BLaER1 treated with 17β-estradiol and CSF1 and Interleukin-3, amounts not matched to agents 10 nM and 100 nM (cell line): ENCODE results near the gene P2RX7.

Experiments
- H3K27ac ChIP-seq, 11 experiments: shearing (Covaris generic); formaldehyde crosslinking; 2 replicates each; pipeline ENCODE4 v1.8.1; 2022
- H3K27me3 ChIP-seq, 11 experiments: shearing (Covaris generic); formaldehyde crosslinking; 2 replicates each; pipeline ENCODE4 v1.8.1; 2022
- H3K36me3 ChIP-seq, 11 experiments: shearing (Covaris generic); formaldehyde crosslinking; 2 replicates each; pipeline ENCODE4 v1.8.1; 2022
- H3K4me1 ChIP-seq, 10 experiments: shearing (Covaris generic); formaldehyde crosslinking; 2 replicates each; pipeline ENCODE4 v1.8.1; 2022
- H3K4me2 ChIP-seq, 11 experiments: shearing (Covaris generic); formaldehyde crosslinking; 2 replicates each; pipeline ENCODE4 v1.8.1; 2022
- H3K4me3 ChIP-seq, 10 experiments: shearing (Covaris generic); formaldehyde crosslinking; 2 replicates each; pipeline ENCODE4 v1.8.1; 2022
- H3K9ac ChIP-seq, 11 experiments: shearing (Covaris generic); formaldehyde crosslinking; 2 replicates each; pipeline ENCODE4 v1.8.1; 2022
- H3K9me3 ChIP-seq, 11 experiments: shearing (Covaris generic); formaldehyde crosslinking; replicated peaks in 1 of 11; 2 replicates each; pipeline ENCODE4 v1.8.1; 2022
- H4K20me1 ChIP-seq, 11 experiments: shearing (Covaris generic); formaldehyde crosslinking; 2 replicates each; pipeline ENCODE4 v1.8.1; 2022
- Cebpa-rat ChIP-seq, 11 experiments: shearing (Covaris generic); IDR thresholded peaks; 2 replicates each; pipeline ENCODE4 v1.8.1; 2022

Gene P2RX7

DNA sequence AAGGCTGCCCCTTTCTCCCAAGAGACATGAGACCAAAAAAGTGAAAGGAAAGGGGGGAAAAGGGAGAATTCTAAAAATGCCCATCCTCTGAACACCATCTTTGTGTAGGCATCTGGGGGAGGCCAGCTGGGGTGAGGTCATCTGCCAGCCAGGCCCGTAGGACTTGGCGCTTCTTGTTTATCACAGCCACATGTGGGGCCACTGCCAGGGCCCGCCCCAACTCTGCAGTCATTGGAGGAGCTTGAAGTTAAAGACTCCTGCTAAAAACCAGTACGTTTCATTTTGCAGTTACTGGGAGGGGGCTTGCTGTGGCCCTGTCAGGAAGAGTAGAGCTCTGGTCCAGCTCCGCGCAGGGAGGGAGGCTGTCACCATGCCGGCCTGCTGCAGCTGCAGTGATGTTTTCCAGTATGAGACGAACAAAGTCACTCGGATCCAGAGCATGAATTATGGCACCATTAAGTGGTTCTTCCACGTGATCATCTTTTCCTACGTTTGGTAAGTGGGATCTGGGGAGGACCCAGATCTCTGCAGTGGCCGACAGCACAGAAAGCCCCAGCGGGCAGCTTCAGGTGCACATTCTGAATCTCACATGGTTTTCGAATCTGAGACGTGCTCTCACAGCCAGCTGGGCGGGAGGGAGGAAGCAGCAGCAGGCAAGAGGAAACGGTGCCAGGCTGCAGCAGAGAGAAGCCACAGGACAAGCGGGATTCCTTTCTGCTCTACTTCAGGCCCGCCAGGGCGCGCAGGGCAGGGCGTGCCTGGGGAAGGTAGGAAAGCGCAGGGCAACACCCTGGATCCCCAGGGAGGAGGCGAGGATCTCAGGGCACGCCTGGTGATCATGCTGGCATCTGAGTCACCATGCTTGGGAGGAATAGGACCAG, at the start of gene P2RX7:
TSS of gene P2RX7 (plus strand) at position 276 of the 881 bp plus-strand sequence. CDS start at position 371, 95 bp downstream.
- Histone ChIP-seq H3K4me3 (peak within 1 kb of the TSS; percentile 28 to 64 (median 54); a peak in 19 of 20 replicates), H3K27me3 (no peaks in the 10 kb centered on the region), H3K36me3 (peaks cover 0 to 18% (median 0%) of the 10 kb centered on the region in 11 experiments; a peak in 6 of 22 replicates), H3K4me2 (peak within 1 kb of the TSS; percentile 72 to 98 (median 88)), H3K9me3 (peaks cover 0 to 5% (median 0%) of the 10 kb centered on the region in 11 experiments; a peak in 4 of 22 replicates), H4K20me1 (no peaks in the 10 kb centered on the region; a peak in 2 of 22 replicates), H3K9ac (peak within 1 kb of the TSS; percentile 60 to 87 (median 73)), H3K4me1 (peaks cover 64 to 82% (median 69%) of the 10 kb centered on the region in 10 experiments), H3K27ac (peak within 1 kb of the TSS; percentile 62 to 98 (median 90))
- no peak for TF ChIP-seq Cebpa-rat (IDR thresholded peaks at IDR 0.05)

DNA sequence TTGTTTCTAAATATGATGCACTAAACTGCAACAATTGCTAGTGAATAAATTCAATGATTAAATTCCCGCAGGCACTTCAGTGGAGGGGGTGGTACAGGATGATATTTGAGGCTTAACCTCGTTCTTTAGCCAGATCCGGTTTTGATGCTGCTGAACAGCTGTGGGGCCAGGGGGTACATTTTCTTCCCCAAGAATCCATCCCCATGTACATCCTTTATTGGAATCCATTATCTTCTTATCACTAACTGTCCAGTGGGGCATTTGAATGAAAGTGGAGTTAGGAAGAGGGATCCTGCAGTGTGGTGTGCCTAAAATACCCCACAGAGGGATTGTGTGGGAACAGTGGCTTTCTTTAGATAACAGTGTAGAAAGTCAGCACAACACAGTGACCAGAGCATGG, 48.4 kb upstream of the P2RX7 start:
- Histone ChIP-seq H3K4me3 (no peak overlapping the region), H3K27me3 (no peaks in the 10 kb centered on the region), H3K36me3 (no peaks in the 10 kb centered on the region), H3K4me1 (peaks cover 21 to 34% (median 25%) of the 10 kb centered on the region in 10 experiments), H4K20me1 (no peaks in the 10 kb centered on the region), H3K27ac (no peak overlapping the region), H3K9me3 (no peaks in the 10 kb centered on the region), H3K9ac (no peak overlapping the region), H3K4me2 (no peak overlapping the region)
- TF ChIP-seq Cebpa-rat (IDR thresholded peaks at IDR 0.05): no peak

DNA sequence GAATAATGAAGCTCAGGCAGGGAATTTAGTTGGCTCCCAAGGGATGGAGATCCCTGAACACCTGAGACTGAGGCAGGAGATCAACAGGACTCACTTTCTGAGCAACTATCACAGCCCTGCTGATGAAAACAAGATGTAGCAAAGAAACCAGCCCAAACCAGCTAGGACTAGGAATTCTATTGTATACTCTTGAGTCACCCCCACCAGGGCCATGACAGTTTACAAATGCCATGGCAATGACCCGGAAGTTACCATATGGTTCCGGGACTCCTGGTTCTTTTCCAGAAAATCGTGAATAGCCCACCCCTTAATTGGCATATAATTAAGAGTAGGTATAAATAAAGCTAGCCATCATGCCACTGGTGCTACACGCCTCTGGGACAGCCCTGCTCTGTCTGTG, 47.6 kb upstream of the P2RX7 start:
- no peak overlapping the region for H3K4me2 ChIP-seq
- no peaks in the 10 kb centered on the region for H4K20me1 ChIP-seq
- H3K36me3 ChIP-seq: no peaks in the 10 kb centered on the region
- no peak overlapping the region for H3K4me3 ChIP-seq
- H3K27me3 ChIP-seq: no peaks in the 10 kb centered on the region
- H3K27ac ChIP-seq: no peak overlapping the region
- peaks cover 21 to 37% (median 25%) of the 10 kb centered on the region in 10 experiments for H3K4me1 ChIP-seq
- TF ChIP-seq Cebpa-rat (IDR thresholded peaks at IDR 0.05): no peak
- no peaks in the 10 kb centered on the region for H3K9me3 ChIP-seq
- no peak overlapping the region for H3K9ac ChIP-seq

DNA sequence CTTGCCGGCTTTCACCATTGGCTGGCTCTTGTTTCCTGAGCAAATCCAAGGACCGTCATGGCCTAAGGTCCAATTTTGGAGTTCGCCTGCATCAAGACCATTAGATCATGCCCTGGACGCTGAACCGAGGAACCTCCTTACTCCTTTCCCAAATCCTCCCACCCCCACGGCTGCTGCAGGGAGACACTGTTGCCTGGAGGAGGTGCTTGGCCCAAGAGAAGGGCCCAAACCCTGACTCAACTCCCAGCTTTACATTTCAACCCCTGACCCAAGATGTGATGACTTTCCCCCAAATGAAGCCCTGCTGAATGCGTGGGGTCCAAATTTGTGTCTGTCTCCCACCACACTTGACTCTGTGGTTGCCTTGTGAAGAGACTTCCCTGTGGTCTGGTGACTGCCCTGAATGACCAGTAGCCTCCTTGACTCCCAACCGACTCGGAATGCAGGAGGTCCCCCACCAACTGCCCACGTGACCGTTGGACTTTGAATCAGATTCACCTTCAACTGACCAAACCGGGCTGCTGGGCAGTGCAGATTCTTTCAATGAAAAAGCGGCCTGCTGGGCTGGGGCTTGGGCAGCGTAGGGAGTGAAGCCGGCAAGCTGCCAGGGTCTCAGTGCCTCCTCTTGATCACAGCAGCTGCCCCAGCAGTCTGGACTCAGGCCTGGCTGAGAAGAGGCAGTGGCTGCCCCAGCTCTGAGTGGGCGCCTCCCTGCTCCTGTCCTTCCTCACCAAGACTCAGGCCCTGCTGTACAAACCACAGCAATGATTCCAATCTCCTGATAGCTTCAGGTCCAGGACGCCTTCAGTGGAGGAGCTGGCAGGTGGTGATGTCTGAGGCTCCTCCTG, 46.9 kb upstream of the P2RX7 start:
- Histone ChIP-seq H3K9ac (no peak overlapping the region), H3K4me3 (no peak overlapping the region), H3K4me1 (peaks cover 21 to 37% (median 25%) of the 10 kb centered on the region in 10 experiments), H3K4me2 (peak overlapping the region in 2 of 11 experiments; percentile 61 to 66; a peak in 1 of 22 replicates), H3K9me3 (no peaks in the 10 kb centered on the region), H3K27me3 (no peaks in the 10 kb centered on the region), H4K20me1 (no peaks in the 10 kb centered on the region), H3K27ac (no peak overlapping the region), H3K36me3 (no peaks in the 10 kb centered on the region)
- no peak for TF ChIP-seq Cebpa-rat (IDR thresholded peaks at IDR 0.05)

DNA sequence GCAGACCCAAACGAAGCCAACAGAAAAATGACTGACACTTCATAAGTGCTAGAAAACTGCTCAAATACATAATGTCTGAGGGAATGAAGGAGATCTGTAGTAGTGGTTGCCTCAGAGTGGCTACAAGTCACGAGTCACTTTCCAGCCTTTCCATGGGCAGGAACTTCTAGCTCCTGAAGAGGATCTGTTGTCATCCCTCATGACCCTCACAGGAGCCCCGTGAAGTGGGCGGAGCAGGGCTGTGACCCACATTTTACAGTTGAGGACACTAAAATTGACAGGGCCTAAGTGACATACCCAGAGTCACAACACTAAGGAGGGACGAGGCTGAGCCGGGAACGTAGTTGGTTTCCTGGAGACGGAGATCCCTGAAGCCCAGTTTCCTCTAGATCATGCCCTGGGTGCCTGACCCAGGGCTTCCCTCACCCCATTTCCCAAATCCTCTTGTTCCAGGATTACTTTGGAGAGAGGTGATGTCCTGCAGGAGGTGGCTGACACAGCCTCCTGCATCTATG, 45.8 kb upstream of the P2RX7 start:
- Histone ChIP-seq H3K4me2 (peak overlapping the region; percentile 50 to 78 (median 69)), H3K9ac (peak overlapping the region in 3 of 11 experiments; percentile 38 to 57 (median 53); a peak in 4 of 22 replicates), H3K36me3 (no peaks in the 10 kb centered on the region), H3K27me3 (no peaks in the 10 kb centered on the region), H3K4me3 (no peak overlapping the region), H3K9me3 (no peaks in the 10 kb centered on the region), H4K20me1 (no peaks in the 10 kb centered on the region), H3K27ac (peak overlapping the region in 9 of 11 experiments; percentile 18 to 77 (median 72); a peak in 16 of 22 replicates), H3K4me1 (peaks cover 22 to 38% (median 26%) of the 10 kb centered on the region in 10 experiments)
- no peak for TF ChIP-seq Cebpa-rat (IDR thresholded peaks at IDR 0.05)

DNA sequence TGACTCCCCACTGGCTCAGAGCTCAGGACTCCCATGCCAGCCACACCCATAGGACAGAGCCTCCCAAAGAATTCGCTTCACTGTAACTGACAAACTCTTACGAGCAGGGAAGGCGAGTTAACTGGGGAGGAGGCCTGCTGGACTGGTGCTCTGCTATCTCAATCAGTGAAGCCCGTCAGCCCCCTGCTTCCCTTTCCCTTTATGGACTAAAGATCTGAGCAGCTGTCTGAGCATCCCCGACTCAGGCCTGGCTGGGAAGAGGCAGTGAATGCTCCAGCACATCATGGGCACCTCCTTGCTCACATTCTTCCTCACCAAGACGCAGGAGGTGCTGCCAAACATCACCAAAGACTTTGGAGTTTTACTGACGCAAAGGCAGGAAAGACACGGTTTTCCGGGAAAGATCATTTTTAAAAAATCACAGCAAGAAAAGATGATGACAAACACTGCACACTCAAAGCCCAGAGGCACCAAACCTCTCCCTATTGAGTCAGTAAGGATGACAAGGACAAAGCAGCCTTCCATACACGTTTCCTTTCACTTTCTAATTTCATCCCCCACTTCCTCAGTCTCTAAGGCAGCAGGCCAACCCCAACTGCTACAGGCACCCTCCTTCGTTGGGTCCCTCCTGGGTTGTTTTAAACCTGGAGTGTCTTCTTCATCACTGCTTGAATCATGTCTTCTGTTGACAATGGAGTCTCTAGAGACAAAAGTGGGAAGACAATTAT, 45.0 kb upstream of the P2RX7 start:
- H3K4me1 ChIP-seq: peaks cover 22 to 46% (median 34%) of the 10 kb centered on the region in 10 experiments
- no peaks in the 10 kb centered on the region for H3K36me3 ChIP-seq
- H4K20me1 ChIP-seq: no peaks in the 10 kb centered on the region
- H3K4me3 ChIP-seq: no peak overlapping the region
- H3K9ac ChIP-seq: peak overlapping the region in 8 of 11 experiments; percentile 22 to 57 (median 52); a peak in 14 of 22 replicates
- no peaks in the 10 kb centered on the region for H3K27me3 ChIP-seq
- H3K9me3 ChIP-seq: no peaks in the 10 kb centered on the region
- no peak for TF ChIP-seq Cebpa-rat (IDR thresholded peaks at IDR 0.05)
- H3K27ac ChIP-seq: peak overlapping the region in 9 of 11 experiments; percentile 18 to 77 (median 72); a peak in 17 of 22 replicates
- H3K4me2 ChIP-seq: peak overlapping the region; percentile 50 to 78 (median 69)

DNA sequence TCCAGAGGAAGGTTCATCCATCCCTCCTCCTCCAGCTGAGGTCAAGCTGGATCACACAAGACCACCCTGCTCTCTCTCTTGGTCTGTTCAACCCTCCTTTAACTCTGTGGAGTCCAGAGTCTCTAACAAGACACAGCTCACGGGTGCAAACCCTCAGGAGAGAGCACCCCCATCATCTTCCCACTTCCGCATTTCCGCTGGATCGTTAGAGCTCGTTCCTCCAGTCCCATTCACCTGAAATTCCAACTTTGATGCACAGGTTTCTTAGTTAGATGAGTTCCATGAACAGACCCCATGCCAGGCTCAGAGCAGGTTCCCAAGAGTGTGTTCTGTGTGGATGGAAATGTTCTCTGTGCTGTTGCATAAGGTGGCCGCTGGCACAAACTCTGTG, 44.5 kb upstream of the P2RX7 start:
- peak overlapping the region in 9 of 11 experiments; percentile 18 to 77 (median 72); a peak in 17 of 22 replicates for H3K27ac ChIP-seq
- peak overlapping the region in 1 of 11 experiments; percentile 57; a peak in 3 of 22 replicates for H3K9ac ChIP-seq
- no peak for TF ChIP-seq Cebpa-rat (IDR thresholded peaks at IDR 0.05)
- no peaks in the 10 kb centered on the region for H4K20me1 ChIP-seq
- peaks cover 22 to 50% (median 38%) of the 10 kb centered on the region in 10 experiments for H3K4me1 ChIP-seq
- no peaks in the 10 kb centered on the region for H3K36me3 ChIP-seq
- no peak overlapping the region for H3K4me3 ChIP-seq
- H3K9me3 ChIP-seq: peaks cover 0 to 4% (median under 1%) of the 10 kb centered on the region in 11 experiments; a peak in 13 of 22 replicates
- H3K4me2 ChIP-seq: peak overlapping the region; percentile 50 to 78 (median 69)
- no peaks in the 10 kb centered on the region for H3K27me3 ChIP-seq
